Measurements from ENCODE around the gene TMTC1. TPM values are rescaled to one million over a fixed set of nuclear protein-coding genes. Genes with fewer than 3 reads are reported as not detected.
A peak's percentile ranks its signal among the peaks of the same experiment; 100 is the strongest.

TMTC1 gene
- total RNA-seq, 1 experiment from 2014 or later = 10.7 TPM

DNA sequence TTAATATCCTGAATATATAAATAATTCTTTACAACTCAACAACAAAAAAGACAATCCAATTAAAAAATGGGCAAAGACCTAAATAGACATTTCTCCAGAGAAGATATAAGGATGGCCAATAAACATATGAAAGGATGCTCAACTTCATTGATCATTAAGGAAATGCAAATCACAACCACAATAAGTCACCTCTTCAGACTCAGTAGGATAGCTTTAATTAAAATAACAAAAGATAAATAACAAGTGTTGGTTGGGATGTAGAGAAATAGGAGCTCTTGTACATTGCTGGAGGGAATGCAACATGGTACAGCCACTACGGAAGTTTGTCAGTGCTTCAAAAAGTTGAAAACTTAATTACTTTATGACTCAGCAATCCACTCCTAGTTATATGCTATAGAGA lies 156.5 kb downstream of the TMTC1 start:
- DNase-seq (ENCODE audit: extremely low read depth, low read depth) = no peak

DNA sequence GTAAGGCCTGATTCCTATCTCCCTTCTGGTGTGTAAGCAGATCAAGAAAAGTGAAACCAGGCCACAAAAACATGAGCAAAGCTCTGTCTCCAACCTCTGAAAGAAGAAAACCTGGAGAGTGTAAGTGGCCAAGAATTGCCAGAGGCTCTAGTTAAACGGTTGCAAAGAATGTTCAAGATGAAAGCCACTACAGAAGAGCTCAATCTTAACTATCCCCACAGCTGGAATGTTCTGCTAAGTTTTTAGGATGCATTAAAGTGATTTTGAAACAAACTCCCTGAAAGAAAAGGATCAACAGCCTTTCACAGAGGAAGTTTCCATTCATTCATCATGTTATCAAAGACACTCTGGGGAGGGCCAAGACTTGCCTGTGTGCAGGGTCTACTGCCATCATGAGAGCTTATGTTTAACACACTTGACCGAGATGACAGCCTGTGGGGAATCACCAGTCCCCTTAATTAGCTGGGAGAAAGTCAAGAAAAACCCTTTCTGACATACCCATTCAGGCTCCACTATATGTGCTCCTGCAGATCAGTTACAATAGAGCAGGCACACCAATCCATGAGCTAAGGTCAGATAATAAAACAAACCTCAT lies 158.3 kb downstream of the TMTC1 start:
- DNase-seq (ENCODE audit: extremely low read depth, low read depth) = no peak

- DNase-seq (ENCODE audit: extremely low read depth, low read depth) = no peak
Observed at GRCh38 chr12:29622251-29622650, 161.5 kb downstream of the TMTC1 start.

DNA sequence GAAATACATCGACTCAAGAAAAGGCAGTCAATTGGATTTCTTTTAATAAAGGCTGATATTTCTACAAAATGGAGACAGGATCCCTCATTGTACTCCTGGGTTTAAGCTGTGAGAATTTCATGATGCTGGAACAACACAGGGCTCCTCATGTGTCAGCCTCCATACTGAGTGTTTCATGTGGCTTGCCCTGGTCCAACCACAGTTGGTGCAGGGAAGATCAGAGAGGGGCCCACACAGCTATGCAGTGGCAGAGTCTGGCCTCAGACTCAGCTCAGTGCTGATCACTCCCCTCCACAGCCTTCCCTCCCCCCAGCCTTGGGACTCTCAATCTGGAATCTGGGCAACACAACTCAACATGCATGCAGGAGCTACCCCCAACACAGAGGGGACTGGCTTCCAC lies 163.7 kb downstream of the TMTC1 start:
- no peak for DNase-seq (ENCODE audit: extremely low read depth, low read depth)

- DNase-seq (ENCODE audit: extremely low read depth, low read depth) = no peak
Observed at GRCh38 chr12:29617407-29617803, 166.3 kb downstream of the TMTC1 start.

DNA sequence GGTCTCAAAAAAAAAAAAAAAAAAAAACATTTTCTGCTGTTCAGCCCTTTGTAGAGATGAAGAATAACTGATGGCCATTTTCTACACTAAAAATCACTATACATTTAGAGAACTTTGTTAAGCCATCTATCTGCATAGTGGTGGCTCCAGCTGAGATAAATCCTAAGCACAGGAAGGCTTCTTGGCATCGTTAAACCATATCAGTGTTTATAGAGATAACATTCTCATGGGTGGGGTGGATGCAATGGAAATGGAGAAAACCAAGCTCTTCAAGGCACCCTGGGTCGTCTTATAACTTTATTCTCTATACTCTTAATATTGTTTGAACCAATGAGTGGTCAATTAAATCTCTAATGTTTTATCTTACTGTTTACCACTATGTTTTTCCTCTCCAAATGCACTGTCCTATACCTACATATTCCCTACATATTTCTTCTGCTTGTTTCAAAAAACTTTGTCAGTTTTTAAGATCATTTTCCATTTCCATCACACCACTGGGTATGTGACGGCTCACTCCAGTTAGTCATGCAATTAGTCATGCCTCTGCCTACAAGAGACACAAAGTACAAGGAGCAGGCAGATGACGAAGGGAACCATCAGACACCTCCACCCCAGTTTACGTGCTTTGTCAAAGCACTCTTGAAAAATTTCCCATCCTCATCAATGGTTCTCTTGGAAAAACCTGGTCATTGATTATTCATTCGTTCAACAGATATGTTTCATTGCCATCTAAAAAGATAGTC lies 166.9 kb downstream of the TMTC1 start:
- peak; percentile 3 for DNase-seq (ENCODE audit: extremely low read depth, low read depth)

DNA sequence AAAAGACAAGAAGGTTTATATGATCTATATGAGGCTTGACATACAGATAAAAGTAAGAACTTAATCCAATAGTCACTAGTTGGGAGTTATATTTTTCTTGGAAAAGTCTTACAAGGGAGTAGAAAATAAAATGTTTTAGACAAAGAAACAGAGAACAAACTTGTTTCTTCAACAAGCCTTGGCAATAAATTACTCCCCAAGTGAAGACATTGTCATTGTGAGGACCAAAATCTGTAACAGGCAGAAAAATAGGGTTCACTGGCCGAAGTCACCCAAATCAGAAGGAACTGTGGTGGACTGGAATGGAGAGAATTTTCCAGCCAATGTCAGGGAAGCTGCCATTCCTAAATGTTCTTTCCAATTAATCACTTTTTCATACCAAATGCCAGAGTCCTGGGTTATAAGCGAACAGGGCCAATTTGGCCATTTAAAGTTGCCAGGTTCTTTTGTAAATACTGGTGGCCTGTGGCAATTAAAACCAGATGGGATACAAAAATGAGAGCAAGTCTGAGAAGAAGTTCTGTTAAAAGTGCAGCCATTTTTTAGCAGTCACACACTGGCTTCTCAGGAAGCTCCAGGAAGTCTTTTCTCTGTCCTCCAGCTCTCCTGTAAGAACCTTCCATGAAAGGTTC lies 168.9 kb downstream of the TMTC1 start:
- no peak for DNase-seq (ENCODE audit: extremely low read depth, low read depth)

DNA sequence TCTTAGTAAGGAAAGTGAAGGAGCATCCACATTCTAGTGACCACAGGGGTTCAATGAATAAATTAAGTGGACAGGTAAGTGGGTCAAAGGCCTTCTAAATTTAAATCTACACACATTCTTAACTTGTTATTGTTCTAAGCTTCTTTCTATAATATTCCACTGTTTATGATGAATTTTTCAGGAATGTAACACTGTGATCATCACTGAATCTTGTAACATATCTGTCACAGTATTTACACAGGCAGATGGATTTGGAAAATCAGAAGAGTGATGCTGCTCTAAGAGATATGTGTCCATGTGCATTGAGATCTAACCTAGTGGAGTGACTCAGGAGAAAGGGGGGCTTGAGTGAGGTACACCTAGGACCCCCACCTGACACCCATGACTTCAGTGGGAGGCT lies 170.8 kb downstream of the TMTC1 start:
- DNase-seq (ENCODE audit: extremely low read depth, low read depth) = no peak

DNA sequence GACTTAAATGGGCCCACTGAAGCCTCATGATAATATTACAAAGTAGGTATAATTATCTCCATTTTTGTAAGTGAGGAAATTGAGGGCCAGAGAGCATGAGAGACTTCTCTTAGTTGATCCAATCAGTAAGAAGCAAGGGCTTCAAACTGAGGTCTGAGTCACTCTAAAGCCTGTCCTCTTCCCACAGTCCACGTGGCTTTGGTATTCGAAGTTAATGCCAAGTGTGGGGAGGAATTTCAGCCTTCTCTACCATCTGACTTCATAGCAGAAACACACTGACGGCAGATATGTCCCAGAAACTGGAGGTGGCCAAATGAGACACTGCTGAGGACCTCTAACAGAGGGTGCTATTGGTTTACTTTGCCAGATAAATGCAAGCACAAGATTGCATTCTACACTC lies 171.8 kb downstream of the TMTC1 start:
- DNase-seq (ENCODE audit: extremely low read depth, low read depth) = no peak

DNA sequence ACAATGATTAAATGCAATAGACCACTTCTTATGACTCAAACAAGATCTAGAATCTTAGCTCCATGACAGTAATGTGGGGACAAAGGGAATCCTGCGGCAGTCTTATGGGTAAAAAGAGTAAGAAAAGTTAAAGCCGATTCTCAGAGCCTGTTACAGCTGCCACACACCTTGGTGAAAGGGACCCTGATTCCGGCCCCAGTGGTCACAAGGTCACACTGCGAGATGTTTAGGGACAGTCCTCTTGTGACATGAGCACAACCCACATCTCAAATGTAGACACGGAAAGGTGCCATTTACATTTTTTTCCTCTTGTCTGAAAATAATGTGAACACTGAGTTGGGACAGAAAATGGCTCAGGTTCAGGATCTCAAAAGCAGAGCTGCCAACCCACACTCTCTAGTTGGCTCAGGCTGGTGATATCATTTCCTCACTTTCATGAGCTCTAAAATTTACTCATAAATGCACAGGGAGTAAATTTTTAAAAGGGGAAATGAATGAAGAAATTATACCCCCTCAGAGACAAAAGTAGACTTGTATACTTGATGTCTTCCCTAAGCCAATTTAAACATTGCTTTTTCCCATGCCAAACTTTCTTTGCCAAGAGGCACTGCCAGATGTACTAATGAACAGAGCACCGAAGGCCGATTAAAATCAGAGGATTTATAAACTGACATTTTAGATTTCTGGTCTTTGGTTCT lies 173.1 kb downstream of the TMTC1 start:
- DNase-seq (ENCODE audit: extremely low read depth, low read depth) = no peak

- no peak for DNase-seq (ENCODE audit: extremely low read depth, low read depth)
Observed at GRCh38 chr12:29609431-29610215, 174.1 kb downstream of the TMTC1 start.

DNA sequence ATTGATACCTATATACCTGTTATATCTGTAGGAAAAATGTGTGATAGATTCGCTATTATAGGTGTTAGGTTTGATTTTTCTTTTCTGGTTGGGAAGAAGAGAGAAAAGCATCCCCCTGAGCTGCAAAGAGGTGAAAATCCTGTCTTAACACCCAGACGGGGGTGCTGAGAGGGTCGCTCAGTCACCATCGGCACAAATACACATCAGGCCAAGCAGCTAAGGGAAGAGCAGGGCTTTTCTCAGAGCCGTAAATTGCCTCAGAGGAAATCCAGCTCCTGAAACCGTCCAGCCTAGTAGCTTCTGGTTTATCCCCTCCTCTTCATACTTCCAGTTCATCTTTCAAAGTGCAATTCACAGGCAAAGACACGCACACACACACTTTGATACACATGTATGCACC lies 175.2 kb downstream of the TMTC1 start:
- DNase-seq (ENCODE audit: extremely low read depth, low read depth) = no peak

DNA sequence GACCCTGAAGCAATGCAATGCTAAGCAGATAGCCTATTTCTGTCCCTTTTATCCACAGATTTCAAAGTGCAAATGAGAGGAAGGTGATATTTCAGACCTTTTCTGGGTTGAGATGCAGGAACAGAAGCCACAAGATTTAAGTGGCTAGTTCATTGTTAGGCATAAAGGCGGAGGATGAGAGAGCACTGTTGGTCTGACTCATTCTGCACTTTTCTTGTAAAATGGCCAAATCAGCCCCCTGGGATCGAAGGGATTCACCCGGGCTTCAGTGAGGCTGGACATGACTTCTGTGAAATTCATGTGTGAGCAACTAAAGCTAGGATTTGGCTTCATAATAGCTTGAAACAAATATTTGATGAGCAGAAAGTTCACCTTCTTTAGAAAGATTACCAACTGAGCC lies 184.4 kb downstream of the TMTC1 start:
- DNase-seq (ENCODE audit: extremely low read depth, low read depth) = no peak

DNA sequence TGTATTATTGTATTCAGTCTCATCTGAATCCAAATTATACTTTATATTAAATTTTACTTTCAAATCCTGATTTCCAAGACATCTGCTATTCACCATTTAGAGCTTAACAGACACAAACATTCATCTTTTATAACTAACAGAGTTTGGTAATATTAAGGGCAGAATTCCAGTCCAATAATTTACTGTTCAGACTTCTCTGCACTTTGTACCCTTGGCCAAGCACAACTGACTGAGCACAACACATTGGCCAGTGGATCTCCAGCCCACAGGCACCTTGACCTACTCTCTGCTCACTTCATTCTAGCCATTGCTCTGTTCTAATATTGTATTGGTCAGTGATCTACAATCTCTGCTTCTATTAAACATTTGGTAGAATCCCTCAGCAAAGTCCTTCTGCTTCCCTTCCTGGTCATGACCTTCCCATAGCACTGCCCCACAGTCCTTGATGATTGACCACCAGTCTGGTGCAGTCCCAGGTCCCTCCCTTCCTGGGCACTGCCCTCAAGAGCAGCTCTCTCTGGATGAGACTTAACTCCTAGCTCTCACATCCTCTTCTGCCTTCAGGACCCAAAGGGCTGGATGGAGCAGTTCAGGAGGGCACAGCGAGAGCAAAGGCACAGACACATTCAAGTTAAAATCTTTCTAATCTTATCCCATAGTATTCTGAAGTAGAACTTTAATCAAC lies 188.5 kb downstream of the TMTC1 start:
- no peak for DNase-seq (ENCODE audit: extremely low read depth, low read depth)

DNA sequence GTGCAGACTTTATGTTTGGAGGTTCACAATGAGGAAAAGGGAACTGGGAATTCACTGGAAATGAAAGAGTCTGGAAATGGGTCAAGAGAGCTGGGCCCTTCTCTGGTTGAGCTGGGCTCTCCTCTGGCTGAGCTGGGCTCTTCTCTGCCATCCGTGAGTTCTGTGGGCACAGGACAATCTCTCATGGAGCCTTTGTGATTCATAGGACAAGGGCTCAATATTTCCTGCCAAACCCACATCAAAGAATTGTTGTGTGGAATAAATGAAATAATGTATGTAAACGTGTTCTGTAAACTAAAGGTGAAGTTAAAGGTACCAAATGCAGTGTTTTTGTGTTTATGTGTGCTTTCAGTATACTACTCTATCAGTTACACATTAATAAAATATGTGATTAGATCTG lies 190.7 kb downstream of the TMTC1 start:
- no peak for DNase-seq (ENCODE audit: extremely low read depth, low read depth)

- no peak for DNase-seq (ENCODE audit: extremely low read depth, low read depth)
Observed at GRCh38 chr12:29591140-29592020, 192.4 kb downstream of the TMTC1 start.

DNA sequence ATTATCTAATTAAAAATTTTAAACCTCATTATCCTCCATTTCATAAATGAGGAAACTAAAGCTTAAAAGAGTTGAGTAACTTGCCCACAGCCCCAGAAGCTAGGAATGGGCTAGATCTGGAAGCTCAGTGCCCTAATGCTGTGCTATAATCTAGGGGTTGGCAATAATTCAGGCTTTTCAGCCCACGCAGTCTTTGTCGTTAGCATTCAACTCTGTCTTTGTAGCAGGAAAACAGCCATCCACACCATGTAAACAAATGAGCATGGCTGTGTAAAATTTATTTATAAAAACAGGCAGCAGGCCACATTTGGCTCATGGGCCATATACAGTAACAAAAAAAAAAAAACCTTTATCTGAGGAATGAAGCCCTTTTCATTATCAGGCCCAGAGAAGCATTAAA lies 193.9 kb downstream of the TMTC1 start:
- no peak for DNase-seq (ENCODE audit: extremely low read depth, low read depth)

DNA sequence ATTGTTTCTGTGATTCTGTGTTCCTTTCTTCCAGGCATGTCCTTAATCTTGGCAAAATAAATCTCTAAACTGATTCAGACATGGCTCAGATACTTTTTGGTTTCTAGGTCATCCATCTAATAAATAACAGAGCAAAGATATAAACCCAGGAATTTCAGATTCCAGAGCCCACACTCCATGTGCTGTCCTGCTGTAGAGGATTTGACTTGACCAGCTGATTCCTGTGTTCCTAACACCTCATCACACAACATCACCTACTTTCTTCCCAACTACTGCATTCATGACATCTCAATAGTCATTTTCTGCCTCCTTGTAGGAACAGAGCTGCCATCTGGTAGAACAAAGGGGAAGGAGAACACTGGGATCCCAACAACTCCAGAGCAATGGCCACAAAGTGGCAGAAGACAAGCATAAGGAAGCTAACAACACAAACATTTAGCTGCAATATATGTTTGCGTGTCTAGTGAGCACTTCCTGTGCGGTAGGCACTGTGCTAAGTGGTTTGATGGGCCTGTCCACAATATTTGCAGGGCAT lies 194.4 kb downstream of the TMTC1 start:
- DNase-seq (ENCODE audit: extremely low read depth, low read depth) = no peak

DNA sequence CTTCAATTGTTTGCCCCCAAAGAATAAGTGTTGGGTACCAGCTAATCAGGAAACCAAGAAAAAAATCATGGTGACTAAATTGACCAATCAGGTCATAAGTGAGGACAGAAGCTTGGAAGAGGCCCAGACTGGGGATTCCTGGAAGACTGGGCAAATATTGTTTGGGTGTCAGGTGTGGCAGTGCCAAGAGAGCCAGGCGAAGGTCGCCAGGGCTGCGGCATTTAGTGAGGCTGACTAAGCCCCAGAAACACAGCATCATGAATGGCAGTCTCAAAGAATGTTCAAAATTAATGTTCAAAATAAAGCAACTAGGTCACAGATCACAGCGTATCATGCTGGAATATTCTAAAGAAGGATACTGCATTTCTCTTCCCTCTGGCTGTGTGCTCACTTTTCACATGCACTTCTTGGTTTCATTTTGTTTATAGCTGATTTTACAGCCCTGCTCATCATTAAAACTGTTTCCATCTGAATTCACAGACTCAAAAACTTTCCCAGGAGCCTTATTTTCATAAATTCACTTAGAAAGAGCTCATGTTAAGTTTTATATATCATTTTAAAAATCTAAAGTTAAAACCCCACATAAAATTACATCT lies 201.0 kb downstream of the TMTC1 start:
- no peak for DNase-seq (ENCODE audit: extremely low read depth, low read depth)
